CD4-positive, CD25-positive, alpha-beta regulatory T cell (primary cell): ENCODE data around the gene BPIFB6. TPM values are rescaled to one million over a fixed set of nuclear protein-coding genes. Genes with fewer than 3 reads are reported as not detected.

Source experiments
- ATAC-seq, 2 donors: fragments of 150-1000 bp; cut with Tn5 transposase; one replicate each; pipeline ENCODE4 v1.10.0; 2021; ENCODE audit warnings: low read depth in 2 of 2, moderate number of reproducible peaks in 2 of 2, moderate library complexity in 1 of 2
- DNase-seq, 3 donors: peaks; one replicate each; pipeline versions ENCODE4 v3.0.0 to v3.0.0-alpha.2; 2012 to 2022; ENCODE audit warnings: mixed read lengths in 1 of 3
- H3K27ac ChIP-seq: one replicate; pipeline ENCODE4 v1.7.0; 2013; ENCODE audit warnings: mild to moderate bottlenecking, low read length; ENCODE audit not compliant: insufficient read depth, poor library complexity, severe bottlenecking
- H3K27me3 ChIP-seq: one replicate; pipeline ENCODE4 v1.7.0; 2013; ENCODE audit warnings: low read length; ENCODE audit not compliant: control insufficient read depth, insufficient read depth
- H3K36me3 ChIP-seq: one replicate; pipeline ENCODE4 v1.7.0; 2013; ENCODE audit warnings: mild to moderate bottlenecking, low read length, moderate library complexity; ENCODE audit not compliant: control insufficient read depth, insufficient read depth
- H3K4me1 ChIP-seq: 2 replicates; pipeline ENCODE4 v1.7.0; 2013; ENCODE audit warnings: mild to moderate bottlenecking, low read length; ENCODE audit not compliant: insufficient read depth, control insufficient read depth, poor library complexity, severe bottlenecking
- H3K4me3 ChIP-seq: one replicate; pipeline ENCODE4 v1.7.0; 2013; ENCODE audit warnings: low read depth, mild to moderate bottlenecking, low read length, moderate library complexity
- H3K9me3 ChIP-seq, 2 experiments: 1 replicate in 1 of 2; 2 replicates in 1 of 2; pipeline ENCODE4 v1.7.0; 2013; ENCODE audit warnings: low read length in 2 of 2, mild to moderate bottlenecking in 1 of 2, moderate library complexity in 1 of 2; ENCODE audit not compliant: control insufficient read depth in 2 of 2
- H3K27ac Mint-ChIP-seq, 3 donors: one replicate each; pipeline ENCODE4 v1.8.0; 2020 to 2022; ENCODE audit warnings: mild to moderate bottlenecking in 3 of 3, mixed read lengths in 3 of 3, moderate library complexity in 2 of 3
- H3K27me3 Mint-ChIP-seq: one replicate; pipeline ENCODE4 v1.8.0; 2022; ENCODE audit warnings: mild to moderate bottlenecking, mixed read lengths
- H3K36me3 Mint-ChIP-seq: one replicate; pipeline ENCODE4 v1.8.0; 2020; ENCODE audit warnings: mixed read lengths
- H3K4me1 Mint-ChIP-seq, 4 donors: one replicate each; pipeline ENCODE4 v1.8.0; 2020 to 2022; ENCODE audit warnings: mixed read lengths in 4 of 4, mild to moderate bottlenecking in 1 of 4
- H3K4me3 Mint-ChIP-seq, 4 donors: one replicate each; pipeline ENCODE4 v1.8.0; 2020 to 2022; ENCODE audit warnings: mild to moderate bottlenecking in 4 of 4, mixed read lengths in 4 of 4, moderate library complexity in 3 of 4
- H3K9me3 Mint-ChIP-seq, 7 donors: one replicate each; pipeline ENCODE4 v1.8.0; 2020 to 2022; ENCODE audit warnings: mixed read lengths in 7 of 7, mild to moderate bottlenecking in 3 of 7, moderate library complexity in 2 of 7
- polyA plus RNA-seq, 4 donors: library from polyadenylated mRNA; unstranded; fragments of 300-500 nt; fragmentation: Illumina TruSeq; gene quantifications; one replicate each; pipeline ENCODE4 v1.2.3, GENCODE V29; 2021
- total RNA-seq: library from RNA; stranded (reverse); gene quantifications from one replicate; pipeline ENCODE4 v1.2.3, GENCODE V29; 2022

The BPIFB6 gene
- total and polyA plus RNA-seq, 5 donors from 2014 or later: not detected

DNA sequence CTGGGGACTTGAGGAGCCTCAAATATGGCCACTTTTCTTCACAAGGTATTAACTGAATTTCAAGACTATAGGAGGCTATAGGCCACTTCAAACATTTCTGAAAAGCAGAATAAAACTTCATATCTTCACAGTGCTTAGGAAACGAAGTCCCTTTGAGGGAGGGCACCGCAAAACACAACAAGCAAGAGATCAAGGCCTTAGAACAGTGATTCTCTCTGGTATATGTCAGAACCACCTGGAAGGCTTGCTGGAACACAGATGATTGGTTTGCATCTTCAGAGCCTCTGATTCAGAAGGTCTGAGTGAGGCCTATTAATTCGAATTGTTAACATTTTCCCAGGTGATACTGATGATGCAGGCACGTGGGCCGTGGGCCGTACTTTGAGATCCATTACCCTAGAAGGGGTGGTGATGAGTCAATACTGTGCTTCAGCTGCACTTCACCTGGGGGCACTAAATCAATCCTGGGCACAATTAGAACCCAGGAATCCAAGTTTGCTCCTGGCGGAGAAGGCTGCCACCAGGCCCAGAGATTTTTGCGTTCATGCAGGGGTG lies 37.9 kb upstream of the BPIFB6 start:
- ATAC-seq (no peak), DNase-seq (no peak)
- peaks cover 5% of the 10 kb centered on the region for H3K4me1 ChIP-seq
- no peak overlapping the region for H3K27ac ChIP-seq
- H3K4me3 ChIP-seq: no peak overlapping the region
- H3K4me1 Mint-ChIP-seq: peaks cover 9 to 39% (median 16%) of the 10 kb centered on the region in 4 donors
- peaks cover 10% of the 10 kb centered on the region in 2 experiments for H3K9me3 ChIP-seq
- no peaks in the 10 kb centered on the region for H3K36me3 Mint-ChIP-seq
- H3K27ac Mint-ChIP-seq: peak overlapping the region in 1 of 3 donors; percentile 35
- no peaks in the 10 kb centered on the region for H3K27me3 ChIP-seq
- no peaks in the 10 kb centered on the region for H3K27me3 Mint-ChIP-seq
- peaks cover 2 to 18% (median 5%) of the 10 kb centered on the region in 7 donors for H3K9me3 Mint-ChIP-seq
- no peak overlapping the region for H3K4me3 Mint-ChIP-seq
- no peaks in the 10 kb centered on the region for H3K36me3 ChIP-seq

GRCh38 chr20:32995802-32996201 lies 35.6 kb upstream of the BPIFB6 start:
- peaks cover 2 to 18% (median 5%) of the 10 kb centered on the region in 7 donors for H3K9me3 Mint-ChIP-seq
- H3K27ac Mint-ChIP-seq: no peak overlapping the region
- Histone ChIP-seq H3K27ac (no peak overlapping the region), H3K4me1 (peaks cover 5% of the 10 kb centered on the region), H3K4me3 (no peak overlapping the region), H3K36me3 (no peaks in the 10 kb centered on the region), H3K9me3 (peaks cover 10% of the 10 kb centered on the region in 2 experiments), H3K27me3 (no peaks in the 10 kb centered on the region)
- no peaks in the 10 kb centered on the region for H3K27me3 Mint-ChIP-seq
- DNase-seq (no peak), ATAC-seq (no peak)
- H3K4me3 Mint-ChIP-seq: no peak overlapping the region
- peaks cover 9 to 41% (median 20%) of the 10 kb centered on the region in 4 donors for H3K4me1 Mint-ChIP-seq
- H3K36me3 Mint-ChIP-seq: no peaks in the 10 kb centered on the region

- Mint-ChIP-seq H3K4me1 (peaks cover 9 to 41% (median 20%) of the 10 kb centered on the region in 4 donors), H3K27me3 (no peaks in the 10 kb centered on the region), H3K4me3 (no peak overlapping the region), H3K36me3 (no peaks in the 10 kb centered on the region), H3K9me3 (peaks cover 3 to 18% (median 5%) of the 10 kb centered on the region in 7 donors), H3K27ac (peak overlapping the region; percentile 18 to 86 (median 47))
- no peaks in the 10 kb centered on the region for H3K36me3 ChIP-seq
- H3K4me3 ChIP-seq: no peak overlapping the region
- ATAC-seq (no peak), DNase-seq (peak in 1 of 3 donors; percentile 31)
- peaks cover 10% of the 10 kb centered on the region in 2 experiments for H3K9me3 ChIP-seq
- H3K27ac ChIP-seq: no peak overlapping the region
- H3K27me3 ChIP-seq: no peaks in the 10 kb centered on the region
- no peaks in the 10 kb centered on the region for H3K4me1 ChIP-seq
Measured at GRCh38 chr20:32997431-32997830, 34.0 kb upstream of the BPIFB6 start.

GRCh38 chr20:32999603-33000250 lies 31.7 kb upstream of the BPIFB6 start:
- no peaks in the 10 kb centered on the region for H3K36me3 Mint-ChIP-seq
- no peak overlapping the region for H3K4me3 Mint-ChIP-seq
- H3K4me1 Mint-ChIP-seq: peaks cover 9 to 35% (median 17%) of the 10 kb centered on the region in 4 donors
- peaks cover 2 to 12% (median 4%) of the 10 kb centered on the region in 7 donors for H3K9me3 Mint-ChIP-seq
- H3K27me3 ChIP-seq: no peaks in the 10 kb centered on the region
- no peaks in the 10 kb centered on the region for H3K4me1 ChIP-seq
- no peak overlapping the region for H3K27ac ChIP-seq
- H3K4me3 ChIP-seq: no peak overlapping the region
- no peaks in the 10 kb centered on the region for H3K27me3 Mint-ChIP-seq
- DNase-seq: no peak
- peaks cover 9 to 10% of the 10 kb centered on the region in 2 experiments for H3K9me3 ChIP-seq
- H3K27ac Mint-ChIP-seq: peak overlapping the region in 1 of 3 donors; percentile 9
- H3K36me3 ChIP-seq: no peaks in the 10 kb centered on the region
- no peak for ATAC-seq

DNA sequence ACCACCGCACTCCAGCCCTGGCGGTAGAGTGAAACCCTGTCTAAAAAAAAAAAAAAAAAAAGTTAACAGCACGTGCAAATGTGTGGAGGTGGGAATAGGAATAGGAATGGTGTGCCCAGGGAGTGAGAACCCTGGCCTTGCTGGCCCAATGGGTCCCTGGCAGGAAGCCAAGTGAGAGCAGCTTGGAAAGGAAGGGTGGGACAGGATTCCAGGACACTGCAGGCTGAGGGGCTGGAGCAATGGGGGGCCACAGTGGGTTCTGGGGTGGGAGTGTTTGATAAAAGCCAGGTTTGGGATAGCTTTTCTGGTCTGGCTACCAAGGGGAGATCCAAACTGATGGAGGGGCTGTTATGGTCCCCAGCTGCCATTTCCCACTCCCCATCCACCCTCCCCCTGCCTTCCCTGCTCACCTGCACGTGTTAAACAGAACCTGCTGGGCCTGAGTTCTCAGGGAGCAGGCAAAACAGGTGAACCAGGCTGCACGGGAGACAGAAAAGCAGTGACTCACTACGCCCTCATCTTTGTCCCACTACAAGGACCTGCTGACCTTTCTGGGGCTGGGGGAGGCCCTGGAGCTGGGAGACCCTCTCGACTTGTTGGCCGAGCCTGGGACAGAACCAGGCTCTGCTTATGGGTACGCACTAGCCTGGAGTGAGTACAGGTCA lies 30.5 kb upstream of the BPIFB6 start:
- Mint-ChIP-seq H3K27me3 (no peaks in the 10 kb centered on the region), H3K27ac (peak overlapping the region in 2 of 3 donors; percentile 51 to 62), H3K4me3 (no peak overlapping the region), H3K36me3 (no peaks in the 10 kb centered on the region), H3K4me1 (peaks cover 9 to 41% (median 20%) of the 10 kb centered on the region in 4 donors), H3K9me3 (peaks cover 0 to 6% (median 4%) of the 10 kb centered on the region in 7 donors)
- H3K36me3 ChIP-seq: no peaks in the 10 kb centered on the region
- H3K4me3 ChIP-seq: no peak overlapping the region
- no peaks in the 10 kb centered on the region for H3K27me3 ChIP-seq
- peaks cover 3 to 6% of the 10 kb centered on the region in 2 experiments for H3K9me3 ChIP-seq
- H3K4me1 ChIP-seq: no peaks in the 10 kb centered on the region
- H3K27ac ChIP-seq: no peak overlapping the region
- DNase-seq (no peak), ATAC-seq (no peak)

DNA sequence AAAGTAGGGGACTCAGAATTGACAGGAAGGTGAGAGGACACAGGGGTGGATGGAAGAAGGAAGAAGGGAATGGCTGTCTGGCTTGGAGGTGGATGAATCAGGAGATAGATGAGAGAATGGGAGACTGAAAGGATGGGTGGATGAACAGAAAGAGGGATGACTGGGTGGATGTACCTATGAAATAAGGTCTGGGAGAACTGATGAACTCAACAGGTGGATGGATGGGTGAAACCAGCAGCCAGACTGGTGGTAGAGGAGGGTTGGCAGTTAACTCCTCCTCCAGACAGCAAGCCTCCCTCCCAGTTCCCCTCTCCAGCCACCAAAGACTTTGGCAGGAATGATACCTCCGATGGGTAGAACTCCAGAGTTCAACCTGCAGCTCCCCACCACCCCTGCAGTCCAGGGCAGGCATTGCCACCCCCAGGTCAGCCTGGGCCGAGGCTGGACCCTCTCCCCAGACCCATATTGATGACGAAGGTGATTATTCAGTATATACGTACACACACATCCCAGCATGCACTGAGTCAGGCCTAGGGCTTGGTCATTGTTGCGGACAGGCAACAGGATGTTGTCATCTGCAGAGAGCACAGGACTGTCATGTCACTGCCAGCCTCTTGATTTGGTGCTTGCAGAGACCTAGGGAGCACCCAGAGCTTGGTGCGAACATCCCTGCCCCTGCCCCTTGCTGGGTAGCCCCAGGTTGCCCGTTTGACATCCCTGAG lies 29.2 kb upstream of the BPIFB6 start:
- no peaks in the 10 kb centered on the region for H3K36me3 Mint-ChIP-seq
- H3K4me1 Mint-ChIP-seq: peaks cover 7 to 37% (median 18%) of the 10 kb centered on the region in 4 donors
- no peaks in the 10 kb centered on the region for H3K27me3 Mint-ChIP-seq
- H3K4me3 ChIP-seq: no peak overlapping the region
- DNase-seq (no peak), ATAC-seq (no peak)
- H3K9me3 Mint-ChIP-seq: peaks cover 0 to 5% (median 1%) of the 10 kb centered on the region in 7 donors
- H3K4me1 ChIP-seq: no peaks in the 10 kb centered on the region
- H3K4me3 Mint-ChIP-seq: no peak overlapping the region
- no peaks in the 10 kb centered on the region for H3K27me3 ChIP-seq
- H3K27ac ChIP-seq: no peak overlapping the region
- H3K9me3 ChIP-seq: peaks cover 2 to 6% of the 10 kb centered on the region in 2 experiments
- peak overlapping the region in 2 of 3 donors; percentile 83 to 89 for H3K27ac Mint-ChIP-seq
- no peaks in the 10 kb centered on the region for H3K36me3 ChIP-seq

GRCh38 chr20:33004141-33004751 lies 27.2 kb upstream of the BPIFB6 start, which contains the start of gene SUN5:
SUN5 (minus strand) TSS chr20:33004433; CDS start chr20:33004340, 93 bp downstream.
- Mint-ChIP-seq H3K27ac (peak within 1 kb of the TSS in 1 of 3 donors; percentile 62), H3K27me3 (no peaks in the 10 kb centered on the region), H3K9me3 (peaks cover 0 to 4% (median 1%) of the 10 kb centered on the region in 7 donors), H3K36me3 (no peaks in the 10 kb centered on the region), H3K4me3 (no peak within 1 kb of the TSS), H3K4me1 (peaks cover 0 to 28% (median 14%) of the 10 kb centered on the region in 4 donors)
- peaks cover 2 to 6% of the 10 kb centered on the region in 2 experiments for H3K9me3 ChIP-seq
- DNase-seq (no peak), ATAC-seq (no peak)
- no peak within 1 kb of the TSS for H3K27ac ChIP-seq
- no peak within 1 kb of the TSS for H3K4me3 ChIP-seq
- no peaks in the 10 kb centered on the region for H3K27me3 ChIP-seq
- no peaks in the 10 kb centered on the region for H3K4me1 ChIP-seq
- no peaks in the 10 kb centered on the region for H3K36me3 ChIP-seq
